ELR (cell line): ENCODE measurements around the gene ATP6V1B1.

Source experiments
- DNase-seq: peaks from one replicate; pipeline ENCODE4 v3.0.0-alpha.2; 2015; ENCODE audit warnings: low read depth

ATP6V1B1 gene

DNA sequence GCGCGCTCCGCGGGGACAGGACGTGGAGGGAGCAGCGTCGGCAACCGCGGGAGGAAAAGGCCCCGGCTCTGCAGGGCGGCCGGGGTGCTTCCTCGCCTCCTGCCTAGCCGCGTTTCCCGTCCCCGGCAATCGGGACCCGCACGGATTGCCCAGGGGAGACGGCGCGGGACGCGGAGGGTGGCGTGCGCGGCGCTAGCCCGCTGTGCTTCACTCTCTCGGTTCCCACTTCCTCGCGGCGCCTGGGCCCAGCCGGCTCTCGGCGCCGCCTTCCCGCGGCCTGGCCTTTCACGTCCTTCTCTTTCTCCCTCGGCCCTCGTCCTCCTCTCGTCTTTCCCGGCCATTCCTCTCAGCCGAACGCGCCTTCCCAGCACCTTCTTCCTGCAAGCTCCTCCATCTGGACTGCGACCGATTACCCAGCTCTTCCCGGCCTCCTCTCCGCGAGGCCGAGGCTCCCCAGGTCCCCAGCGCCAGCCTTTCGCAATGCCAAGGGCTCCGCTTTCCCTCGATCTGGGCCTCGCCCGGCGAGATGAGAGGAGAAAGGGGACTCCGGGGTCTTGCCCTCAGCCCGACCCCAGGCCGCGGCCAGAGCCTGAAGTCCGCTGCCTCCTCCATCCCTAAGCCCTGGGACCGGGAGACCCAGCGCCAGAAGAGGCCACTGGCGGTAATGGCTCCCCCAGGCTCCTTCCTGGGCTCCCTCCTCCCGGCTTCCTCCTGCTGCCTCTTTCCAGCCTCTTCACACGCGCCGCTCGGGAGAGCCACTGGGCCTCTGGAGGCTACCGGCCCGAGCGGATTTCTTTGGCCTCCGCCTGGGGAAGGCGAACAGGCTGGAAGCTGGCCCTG, 34.3 kb upstream of the ATP6V1B1 start:
- DNase-seq, result peak; percentile 30

DNA sequence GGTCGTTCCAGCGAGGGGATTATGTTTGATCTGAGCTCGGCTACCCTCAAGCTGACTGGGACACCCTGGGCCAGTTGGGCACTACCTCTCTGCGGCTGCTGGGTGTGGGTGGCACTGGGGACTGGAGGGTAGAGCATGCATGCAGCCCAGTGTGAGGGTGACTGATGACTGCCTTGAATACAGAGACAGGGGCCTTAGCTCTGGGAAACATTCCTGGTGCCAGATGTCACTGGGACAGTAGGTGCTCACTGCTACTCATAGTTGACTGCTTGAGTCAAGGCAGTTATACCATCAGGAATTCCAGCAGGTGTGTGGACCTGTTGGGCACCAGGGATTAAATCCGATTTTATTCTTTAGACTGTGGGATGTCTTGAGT, 33.6 kb upstream of the ATP6V1B1 start:
- DNase-seq, result no peak

DNA sequence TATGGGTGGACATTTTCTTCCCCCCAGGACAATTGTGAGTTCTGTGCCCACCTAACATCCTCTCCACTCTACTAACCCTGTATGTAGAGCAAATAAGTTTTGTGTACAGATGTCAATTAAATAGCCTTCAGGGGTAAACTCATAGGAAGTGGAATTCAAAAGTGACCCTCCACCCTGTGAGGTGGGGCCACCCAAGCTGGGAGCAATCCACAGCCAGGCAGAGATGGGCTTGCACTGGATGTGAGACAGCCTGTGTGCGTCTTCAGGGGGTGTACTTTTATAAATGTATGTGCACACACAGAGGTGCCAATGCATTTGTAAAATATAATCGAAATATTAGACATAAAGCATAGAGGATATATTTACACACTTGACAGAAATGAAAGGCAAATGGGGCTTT, 33.1 kb upstream of the ATP6V1B1 start:
- no peak for DNase-seq

DNA sequence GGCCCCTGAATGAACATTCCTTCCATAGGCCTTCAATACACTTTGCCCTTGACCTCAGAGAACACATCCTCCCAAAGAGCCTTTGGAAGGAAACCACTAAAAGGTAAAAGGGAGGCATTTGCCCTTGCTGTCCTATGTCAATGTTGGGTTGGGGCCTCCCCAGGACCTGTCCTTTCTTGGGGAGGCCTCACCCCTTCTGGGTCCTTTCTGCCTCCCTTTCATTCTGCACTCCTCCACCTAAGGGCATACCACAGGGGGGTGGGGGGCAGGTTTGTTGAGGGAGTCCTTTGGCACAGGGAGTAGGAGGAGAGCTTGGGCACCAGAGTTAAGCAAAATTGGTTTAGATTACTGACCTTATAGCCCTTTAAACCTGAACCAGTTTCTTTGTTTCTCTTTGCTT, 32.5 kb upstream of the ATP6V1B1 start:
- DNase-seq, result no peak

DNA sequence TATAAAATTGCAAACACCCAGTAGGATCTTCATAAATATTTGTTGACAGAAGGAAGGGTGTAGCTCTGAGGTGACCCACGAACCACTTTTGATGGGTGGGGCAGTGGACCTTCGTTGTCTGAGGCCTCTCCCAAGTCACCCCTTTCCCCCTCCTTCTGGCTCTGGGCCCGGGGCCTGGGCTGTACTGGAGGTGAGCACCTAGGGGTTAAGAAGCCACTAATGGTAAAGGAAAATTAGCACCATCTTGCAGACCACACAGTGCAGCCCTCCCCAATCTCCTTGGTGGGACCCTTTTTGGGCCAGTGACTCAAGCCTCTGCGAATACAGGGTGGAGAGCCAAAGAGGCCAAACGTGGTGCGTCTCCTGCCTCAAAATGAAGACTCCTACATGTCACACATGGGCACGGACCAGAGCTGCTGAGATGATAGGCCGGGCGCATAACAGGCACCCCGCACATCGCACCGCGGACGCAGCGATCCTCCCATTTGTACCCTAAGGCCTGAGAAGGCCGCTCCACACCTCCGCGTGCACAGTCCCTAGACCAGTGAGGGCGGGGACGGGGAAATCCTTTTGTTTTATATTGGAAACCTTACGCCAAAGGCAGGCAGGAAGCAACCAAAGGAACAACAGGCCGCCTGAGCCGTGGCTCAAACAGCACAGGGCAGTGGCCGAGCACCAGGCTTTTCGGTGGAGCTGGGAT, 31.9 kb upstream of the ATP6V1B1 start:
- DNase-seq, result no peak

DNA sequence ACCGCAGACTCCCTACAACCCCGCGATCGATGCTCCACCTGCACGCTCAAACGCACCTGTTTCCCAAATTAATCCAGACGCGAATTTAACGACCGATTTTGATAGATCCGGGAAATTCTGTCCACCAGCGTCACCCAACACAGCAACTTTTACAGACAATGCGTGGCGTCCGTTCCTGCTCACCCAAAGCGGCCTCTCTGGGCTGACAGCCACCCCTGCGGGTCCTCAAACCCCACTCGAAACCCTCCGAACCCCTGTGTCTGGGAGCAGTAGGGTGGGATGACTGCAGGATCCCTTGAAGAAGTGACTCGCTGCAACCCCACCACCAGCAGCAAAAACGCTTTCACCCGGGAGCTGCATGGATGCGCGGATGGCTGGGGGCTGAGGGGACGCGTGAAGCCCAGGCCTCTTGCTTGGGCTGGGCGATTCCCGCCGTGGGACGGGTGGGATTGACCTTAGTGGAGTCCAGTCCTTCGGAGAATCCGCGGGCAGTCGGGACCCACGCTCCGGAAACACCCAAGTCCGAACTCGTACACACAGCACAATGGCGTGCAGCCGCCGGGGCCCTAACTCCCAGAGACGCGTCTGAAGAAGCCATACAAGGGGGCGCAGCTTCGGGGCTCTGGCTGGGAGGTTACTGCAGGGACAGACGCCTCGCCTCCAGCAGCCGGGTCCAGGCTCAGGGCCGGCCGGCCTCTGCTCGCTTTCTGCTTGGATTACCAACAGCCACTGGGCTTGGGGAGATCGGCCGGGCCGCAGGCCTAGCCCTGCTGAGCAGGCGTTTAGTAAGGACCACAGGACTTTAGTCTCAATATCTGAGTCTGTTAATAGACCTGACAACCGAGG, 31.1 kb upstream of the ATP6V1B1 start:
- no peak for DNase-seq

DNA sequence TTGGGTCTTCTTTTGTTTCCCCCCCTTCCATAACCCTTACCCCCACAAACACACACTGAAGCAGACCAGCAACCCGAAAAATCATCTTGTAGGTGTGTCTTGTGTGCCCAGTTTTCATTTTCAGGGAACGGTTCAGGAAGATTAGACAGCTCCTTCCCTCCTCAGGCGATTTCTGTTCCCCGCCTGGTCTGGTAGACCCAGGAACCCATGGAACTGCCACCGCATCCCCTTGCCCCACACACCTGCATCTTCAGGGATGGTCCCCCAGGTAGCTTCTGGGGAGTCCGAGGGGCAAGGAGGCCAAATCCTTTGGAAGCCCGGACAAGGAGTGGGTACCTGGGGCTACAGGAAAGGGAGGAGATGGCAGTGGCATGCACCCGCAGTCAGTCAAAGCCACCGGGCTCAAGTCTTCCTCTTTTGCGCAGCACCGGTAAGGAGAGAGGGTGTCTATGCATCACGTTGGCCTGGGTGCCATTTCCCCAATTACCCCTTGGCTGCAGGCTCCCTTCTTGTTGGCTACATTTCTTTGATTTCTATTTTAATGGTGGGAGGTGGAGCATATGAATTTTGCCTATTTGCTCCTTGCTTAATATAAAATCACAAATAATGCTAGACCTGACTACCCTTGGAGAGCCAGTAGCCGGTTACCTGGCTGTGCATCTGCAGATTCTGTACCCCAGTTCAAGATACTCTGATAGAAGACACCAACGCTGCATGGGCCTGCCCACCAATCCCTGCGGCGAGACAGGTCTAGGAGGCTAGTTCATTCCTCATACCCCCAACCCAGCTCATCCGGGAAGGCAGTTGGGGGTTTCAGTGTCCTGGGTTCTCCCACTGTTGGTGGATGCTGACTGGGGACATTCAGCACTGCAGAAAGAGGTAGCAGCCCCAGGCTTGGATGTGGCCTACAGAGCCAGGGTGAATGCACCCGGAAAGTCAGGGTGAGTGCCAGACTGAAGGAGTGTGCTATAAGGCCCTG, 30.0 kb upstream of the ATP6V1B1 start:
- no peak for DNase-seq

DNA sequence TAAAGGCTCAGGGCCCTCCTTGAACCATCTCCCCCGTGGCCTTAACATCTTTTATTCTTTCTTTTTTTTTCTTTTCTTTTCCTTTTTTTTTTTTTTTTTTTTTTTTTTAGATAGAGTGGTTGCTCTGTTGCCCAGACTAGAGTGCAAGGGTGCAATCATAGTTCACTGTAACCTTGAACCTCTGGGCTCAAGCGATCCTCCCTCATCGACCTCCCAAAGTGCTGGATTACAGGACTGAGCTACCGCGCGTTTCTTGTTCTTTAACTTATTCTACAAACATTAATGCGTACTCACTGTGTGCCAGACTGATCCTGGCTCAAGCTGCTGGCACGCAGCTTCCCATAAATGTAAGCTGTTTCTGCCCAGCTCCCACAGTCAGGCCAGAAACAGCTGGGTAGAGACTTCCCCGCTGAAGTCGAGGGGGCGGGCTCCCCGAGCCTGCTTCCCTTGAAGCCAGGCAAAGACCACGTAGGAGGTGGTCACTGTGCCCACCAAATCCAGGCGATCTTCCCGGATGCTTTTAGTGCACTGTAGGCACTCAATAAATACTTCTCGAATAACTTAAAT, 29.2 kb upstream of the ATP6V1B1 start:
- no peak for DNase-seq

DNA sequence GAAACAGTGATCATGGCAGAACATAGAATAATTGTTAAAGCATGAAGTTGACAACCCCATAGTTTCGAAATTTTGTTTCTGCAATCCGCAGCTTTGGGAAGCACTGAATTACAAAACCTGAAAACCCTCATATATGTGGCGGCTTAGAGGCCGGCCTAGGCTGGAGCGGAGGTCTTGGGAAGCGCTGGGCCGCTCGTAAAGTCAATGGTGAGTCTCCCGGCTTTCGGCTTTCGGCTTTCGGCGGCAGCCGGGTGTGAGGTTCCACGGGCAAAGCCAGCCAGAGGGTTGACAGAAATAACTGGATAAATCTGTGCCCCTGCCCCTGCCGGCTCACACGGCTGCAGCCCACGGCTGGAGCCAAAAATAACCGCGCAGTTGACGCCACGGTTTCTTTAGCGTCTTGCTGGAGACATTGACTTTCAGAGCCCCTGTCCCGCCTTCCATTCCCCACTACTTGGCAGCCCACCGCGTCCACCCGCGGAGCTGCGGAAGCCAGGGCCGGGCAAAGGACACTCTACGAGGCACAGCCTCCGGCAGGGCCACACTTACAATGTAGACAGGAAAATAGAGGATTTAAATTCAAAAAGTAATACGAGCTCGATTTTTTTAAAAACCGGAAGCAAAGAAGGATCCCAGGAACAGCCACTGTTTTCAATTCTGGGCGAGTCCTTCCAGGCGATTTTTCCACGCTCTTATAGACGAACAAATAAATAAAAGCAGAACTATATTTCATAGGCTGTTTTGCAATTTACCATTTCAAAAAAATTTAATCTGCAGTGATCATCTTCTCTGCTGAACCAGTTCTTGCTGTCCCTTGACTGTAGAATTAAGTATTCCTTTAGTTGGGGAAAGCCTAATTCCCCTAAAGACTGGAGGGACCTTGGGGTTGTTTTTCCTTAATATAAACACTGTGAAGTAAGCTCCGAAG, 28.3 kb upstream of the ATP6V1B1 start:
- no peak for DNase-seq

DNA sequence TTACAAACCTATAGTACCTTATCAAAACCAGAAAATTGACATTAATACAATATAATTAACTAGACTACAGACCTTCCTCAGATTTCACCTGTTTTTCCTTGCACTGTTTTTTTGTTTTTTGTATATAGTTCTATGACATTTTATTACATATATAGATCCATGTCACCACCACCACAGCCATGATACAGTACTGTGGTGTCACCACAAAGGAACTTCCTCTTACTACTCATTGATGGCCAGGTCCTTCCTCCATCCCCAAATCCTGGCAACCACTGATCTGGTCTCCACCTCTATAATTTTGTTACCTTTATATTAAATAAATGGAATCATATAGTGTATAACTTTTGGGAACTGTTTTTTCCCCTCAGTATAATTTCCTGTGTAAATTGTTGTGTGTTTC, 19.4 kb upstream of the ATP6V1B1 start:
- DNase-seq, result no peak

DNA sequence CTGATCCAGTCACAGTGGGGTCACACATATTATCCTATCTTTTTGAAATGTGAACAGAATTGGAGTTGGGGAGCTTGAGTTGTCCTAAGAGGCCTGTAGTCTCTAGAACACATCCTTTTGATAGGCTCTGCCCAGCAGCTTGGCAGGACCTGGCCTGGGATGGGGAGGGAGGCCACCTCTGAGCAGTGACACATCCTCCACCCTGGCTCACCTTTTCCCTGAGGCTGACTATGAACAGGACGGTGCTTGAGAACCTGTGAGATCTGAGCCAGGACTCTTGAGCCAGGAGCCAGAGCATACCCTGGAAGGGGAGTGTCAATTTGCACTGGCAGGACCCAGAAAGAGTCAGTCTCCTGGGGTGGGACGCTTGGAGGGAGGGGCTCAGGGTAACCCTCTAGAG, 17.7 kb upstream of the ATP6V1B1 start:
- DNase-seq, result no peak

DNA sequence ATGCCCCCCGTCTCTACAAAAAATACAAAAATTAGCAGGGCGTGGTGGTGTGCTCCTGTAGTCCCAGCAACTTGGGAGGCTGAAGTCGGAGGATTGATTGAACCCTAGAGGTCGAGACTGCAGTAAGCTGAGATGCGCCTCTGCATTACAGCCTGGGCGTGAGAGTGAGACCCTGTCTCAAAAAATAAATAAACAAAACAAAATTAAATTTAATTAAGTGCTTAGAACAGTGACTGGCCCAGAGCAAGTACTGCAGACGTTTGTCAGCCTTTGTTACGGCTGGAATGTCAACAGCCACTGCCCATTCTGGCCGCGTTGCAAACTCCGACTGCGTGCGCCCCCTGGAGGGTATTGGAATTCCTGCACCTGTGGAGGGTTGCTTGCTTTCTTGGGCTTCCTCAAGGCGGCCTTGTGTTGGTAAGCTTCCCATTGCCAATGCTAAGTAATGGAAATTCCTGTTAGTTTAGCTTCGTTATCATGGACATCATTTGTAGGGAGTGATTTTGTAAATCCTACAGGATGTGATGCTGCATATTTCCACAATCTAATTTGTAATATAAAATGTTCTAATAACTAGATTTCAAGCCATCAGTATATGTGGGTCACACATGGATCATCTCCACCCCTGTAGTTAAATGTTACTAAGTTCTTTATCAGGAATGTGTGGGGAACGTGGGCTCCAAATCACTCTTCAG, 15.9 kb upstream of the ATP6V1B1 start:
- peak; percentile 74 for DNase-seq

DNA sequence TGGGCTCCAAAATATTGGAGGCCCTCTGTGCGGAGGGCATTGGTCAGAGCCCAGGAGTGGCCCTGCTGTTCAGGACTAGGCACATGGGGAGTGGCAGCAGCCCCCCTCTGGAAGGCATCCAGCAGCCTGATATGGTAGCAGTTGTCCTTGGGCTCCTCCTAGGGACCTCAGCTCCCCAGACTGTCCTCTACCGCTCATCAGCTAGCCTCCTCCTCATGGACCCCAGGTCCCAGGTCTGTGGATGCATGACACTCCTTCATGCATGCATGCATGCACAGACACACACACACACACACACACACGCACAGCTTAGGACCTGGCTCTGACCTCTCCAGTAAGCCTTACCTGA, 15.4 kb upstream of the ATP6V1B1 start:
- DNase-seq, result no peak

DNA sequence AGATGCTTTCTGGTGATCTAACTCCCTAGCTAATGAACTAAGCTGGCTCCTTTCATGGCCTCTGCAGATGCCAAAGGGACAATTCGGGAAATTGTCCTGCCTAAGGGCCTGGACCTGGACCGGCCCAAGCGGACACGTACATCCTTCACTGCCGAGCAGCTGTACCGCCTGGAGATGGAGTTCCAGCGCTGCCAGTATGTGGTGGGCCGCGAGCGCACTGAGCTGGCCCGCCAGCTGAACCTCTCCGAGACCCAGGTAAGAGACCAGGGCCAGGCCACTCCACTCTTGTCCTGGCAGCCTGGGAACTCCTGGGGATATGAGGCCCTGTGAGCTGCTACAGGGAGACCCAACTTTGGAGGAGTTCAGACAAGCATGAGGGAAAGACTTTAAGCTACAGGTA, 14.7 kb upstream of the ATP6V1B1 start:
- DNase-seq, result no peak

DNA sequence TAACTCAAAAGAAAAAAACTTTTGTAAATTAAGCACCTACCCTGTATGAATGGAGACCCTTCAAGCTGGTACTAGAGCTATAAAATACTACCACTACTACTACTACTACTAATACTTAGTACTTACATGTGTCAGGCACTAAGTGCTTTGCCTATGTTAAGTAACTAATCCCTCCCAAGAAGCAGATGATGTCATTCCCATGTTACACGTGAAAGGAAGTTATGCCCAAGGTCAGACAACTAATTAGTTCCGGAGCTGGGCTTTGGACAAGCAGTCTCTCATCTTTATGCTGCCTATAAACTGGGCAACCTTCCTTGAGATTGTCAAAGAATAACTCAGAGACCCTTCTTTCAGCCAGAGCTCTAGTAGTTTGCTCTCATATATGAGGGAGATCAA, 13.9 kb upstream of the ATP6V1B1 start:
- peak; percentile 25 for DNase-seq

DNA sequence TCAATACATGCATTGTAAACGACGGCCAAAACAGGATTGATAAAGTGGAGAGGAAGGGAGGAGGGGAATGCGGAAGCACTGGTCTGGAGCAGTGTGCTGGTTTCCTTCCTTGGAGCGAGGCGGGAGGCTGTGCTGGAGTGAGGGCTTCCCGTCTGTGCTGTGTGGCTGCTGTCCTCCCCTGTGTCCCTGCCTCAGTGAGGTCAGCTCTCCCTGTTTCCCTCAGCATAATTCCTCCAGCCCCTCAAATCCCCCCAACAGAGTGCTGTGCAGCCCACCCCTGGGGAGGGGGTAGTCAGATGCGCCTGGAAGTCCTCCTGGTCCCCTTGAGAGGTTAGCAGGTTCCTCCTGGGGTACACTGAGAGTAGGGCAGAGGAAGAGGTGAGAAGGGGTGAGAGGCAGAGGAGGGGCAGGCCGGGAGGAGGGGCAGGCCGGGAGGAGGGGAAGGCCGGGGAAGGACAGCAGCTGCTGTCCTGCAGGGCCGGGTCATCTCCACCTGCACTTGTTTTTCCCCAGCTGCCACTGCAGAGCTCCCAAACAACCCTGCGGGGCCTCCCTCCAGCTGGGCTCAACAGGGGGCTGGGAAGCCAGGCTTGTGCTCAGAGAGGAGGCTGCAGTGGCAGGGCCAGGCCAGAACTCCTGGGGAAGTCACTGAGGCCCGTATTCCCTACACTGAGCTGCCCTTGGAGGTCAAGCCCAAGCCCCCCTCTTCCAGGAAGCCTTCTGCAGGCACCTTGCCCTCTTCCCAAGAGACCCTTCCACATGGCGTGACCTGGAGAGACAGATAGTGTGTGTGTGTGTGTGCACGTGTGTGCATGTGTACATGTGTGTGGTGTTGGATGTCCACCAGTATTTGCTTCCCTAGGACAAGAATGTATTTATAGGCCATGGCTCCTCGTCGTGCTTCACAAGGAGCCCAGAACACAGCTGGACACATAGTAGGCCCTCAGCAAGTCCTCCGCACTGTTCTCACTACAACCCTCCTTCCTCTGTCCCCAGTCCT, 13.2 kb upstream of the ATP6V1B1 start:
- no peak for DNase-seq

DNA sequence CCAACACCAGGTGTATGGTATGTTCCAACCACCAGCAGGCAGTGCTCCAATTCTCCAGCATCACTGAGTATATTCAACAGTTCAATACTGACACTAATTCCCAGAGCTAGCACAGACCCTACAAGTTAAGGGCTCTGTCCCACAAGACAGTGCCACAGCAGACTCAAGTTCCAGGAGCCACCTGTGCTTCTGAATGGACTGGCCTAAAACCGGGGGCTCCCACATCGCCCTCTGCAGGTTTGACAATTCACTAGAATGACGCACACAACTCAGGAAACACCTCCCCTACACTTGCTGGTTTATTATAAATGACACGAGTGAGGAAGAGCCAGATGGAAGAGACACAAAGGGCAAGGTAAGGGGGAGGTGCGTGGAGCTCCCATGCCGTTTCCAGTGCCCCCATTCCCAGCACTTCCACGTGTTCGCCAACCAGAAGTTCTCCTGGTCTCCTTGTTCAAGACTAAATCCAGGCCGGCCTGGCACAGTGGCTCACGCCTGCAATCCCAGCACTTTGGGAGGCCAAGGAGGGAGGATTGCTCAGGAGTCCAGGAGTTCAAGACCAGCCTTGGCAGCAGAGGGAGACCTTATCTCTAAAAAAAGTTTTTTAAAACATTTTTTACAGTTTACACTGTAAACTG, 12.2 kb upstream of the ATP6V1B1 start:
- peak; percentile 29 for DNase-seq

DNA sequence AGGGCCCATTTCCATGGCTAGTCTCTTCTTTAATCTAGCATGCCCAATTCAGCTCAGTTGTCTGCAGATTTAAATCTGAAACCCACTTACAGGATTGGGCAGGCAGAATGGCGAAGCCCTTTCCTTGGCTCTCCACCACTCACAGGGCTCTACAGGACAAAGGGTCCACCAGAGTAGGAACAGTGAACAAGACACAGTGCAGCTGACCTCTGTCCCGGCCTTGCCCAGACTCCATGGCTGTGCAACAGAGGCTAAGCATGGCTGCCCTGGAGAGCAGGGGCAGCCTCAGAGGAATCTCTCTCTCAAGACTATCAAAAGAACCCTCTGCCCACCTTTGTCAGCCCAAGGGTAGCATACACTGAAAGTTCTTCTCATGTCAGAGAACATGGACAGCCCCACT, 9.7 kb upstream of the ATP6V1B1 start:
- DNase-seq, result no peak
